ENCODE data around the gene RAD51D.

- no peak for TF ChIP-seq ZNF274 (IDR thresholded peaks at IDR 0.05; ENCODE audit: low read depth, low read length)
- no peak for TF ChIP-seq SUZ12 (IDR thresholded peaks at IDR 0.05; ENCODE audit: extremely low read depth, insufficient read depth, insufficient read length)
- TF ChIP-seq YY1 (IDR thresholded peaks at IDR 0.05; ENCODE audit: insufficient read depth, insufficient read length) = no peak
Measured at GRCh38 chr17:35086164-35086563, 33.5 kb downstream of the RAD51D start.
